ENCODE measurements around the gene NFIL3.

NFIL3 gene

GRCh38 chr9:91421971-91422757, 1.5 kb downstream of the NFIL3 start:
- peak in 2 of 3 experiments; percentile 27 to 65 for DNase-seq

GRCh38 chr9:91421128-91421765, 2.4 kb downstream of the NFIL3 start:
- peak in 2 of 3 experiments; percentile 26 to 55 for DNase-seq

- DNase-seq: no peak
Measured at GRCh38 chr9:91420501-91421127, 3.0 kb downstream of the NFIL3 start.

- DNase-seq: no peak
Measured at GRCh38 chr9:91419222-91420191, 4.1 kb downstream of the NFIL3 start.

GRCh38 chr9:91418215-91418610, 5.4 kb downstream of the NFIL3 start:
- DNase-seq: no peak

- DNase-seq: peak in 1 of 3 experiments; percentile 28
Measured at GRCh38 chr9:91417602-91418214, 5.9 kb downstream of the NFIL3 start.

- DNase-seq: no peak
Measured at GRCh38 chr9:91416096-91416712, 7.4 kb downstream of the NFIL3 start.

- DNase-seq: no peak
Measured at GRCh38 chr9:91415290-91415689, 8.3 kb downstream of the NFIL3 start.

GRCh38 chr9:91412941-91413340, 10.7 kb downstream of the NFIL3 start:
- DNase-seq: no peak

- DNase-seq: no peak
Measured at GRCh38 chr9:91411096-91411771, 12.4 kb downstream of the NFIL3 start.

- no peak for DNase-seq
Measured at GRCh38 chr9:91410161-91410560, 13.5 kb downstream of the NFIL3 start.

- DNase-seq: no peak
Measured at GRCh38 chr9:91408475-91408874, 15.2 kb downstream of the NFIL3 start.

- DNase-seq: no peak
Measured at GRCh38 chr9:91407580-91408318, 15.9 kb downstream of the NFIL3 start.

- no peak for DNase-seq
Measured at GRCh38 chr9:91405343-91406077, 18.1 kb downstream of the NFIL3 start.

GRCh38 chr9:91403665-91404543, 19.7 kb downstream of the NFIL3 start:
- DNase-seq: no peak

- DNase-seq: no peak
Measured at GRCh38 chr9:91398926-91399325, 24.7 kb downstream of the NFIL3 start.

- no peak for DNase-seq
Measured at GRCh38 chr9:91395553-91396471, 27.8 kb downstream of the NFIL3 start.

All from NCI-H1417 (cell line).